ENCODE results near the gene PLA2G2D.

Gene PLA2G2D

GRCh38 chr1:20083178-20083944 is 36.0 kb downstream of the PLA2G2D start:
- no peak for DNase-seq

GRCh38 chr1:20082772-20083171 is 36.6 kb downstream of the PLA2G2D start:
- no peak for DNase-seq

GRCh38 chr1:20081353-20081810 is 38.0 kb downstream of the PLA2G2D start:
- no peak for DNase-seq

GRCh38 chr1:20080441-20081352 is 38.6 kb downstream of the PLA2G2D start:
- DNase-seq: no peak

GRCh38 chr1:20079661-20080305 is 39.6 kb downstream of the PLA2G2D start:
- DNase-seq: no peak

- DNase-seq: no peak
These were observed 40.6 kb downstream of the PLA2G2D start for GRCh38 chr1:20078711-20079110.

- DNase-seq: no peak
These were observed 41.1 kb downstream of the PLA2G2D start for GRCh38 chr1:20078171-20078651.

GRCh38 chr1:20076710-20077461 is 42.5 kb downstream of the PLA2G2D start:
- DNase-seq: no peak

- DNase-seq: no peak
These were observed 43.1 kb downstream of the PLA2G2D start for GRCh38 chr1:20076223-20076622.

GRCh38 chr1:20075345-20075744 is 44.0 kb downstream of the PLA2G2D start:
- DNase-seq: no peak

- DNase-seq: no peak
These were observed 44.6 kb downstream of the PLA2G2D start for GRCh38 chr1:20074725-20075171.

- DNase-seq: no peak
These were observed 45.1 kb downstream of the PLA2G2D start for GRCh38 chr1:20074055-20074724.

GRCh38 chr1:20073256-20073655 is 46.1 kb downstream of the PLA2G2D start:
- no peak for DNase-seq

GRCh38 chr1:20072771-20073170 is 46.6 kb downstream of the PLA2G2D start:
- DNase-seq: no peak

GRCh38 chr1:20071416-20071815 is 47.9 kb downstream of the PLA2G2D start:
- DNase-seq: no peak

- DNase-seq: no peak
These were observed 49.0 kb downstream of the PLA2G2D start for GRCh38 chr1:20070357-20070756.

- DNase-seq: no peak
These were observed 49.5 kb downstream of the PLA2G2D start, which contains the start of gene PLA2G5 for GRCh38 chr1:20069874-20070273. PLA2G5 (plus strand) TSS chr1:20070194; CDS start chr1:20084831, 14,637 bp downstream.

- DNase-seq: no peak
These were observed 50.6 kb downstream of the PLA2G2D start for GRCh38 chr1:20068722-20069121.

GRCh38 chr1:20063861-20064292 is 55.5 kb downstream of the PLA2G2D start:
- DNase-seq: no peak

All from NCI-H1436 (cell line).